AG04450 (cell line): ENCODE data around the gene SCP2D1. TPM values are rescaled to one million over a fixed set of nuclear protein-coding genes. Genes with fewer than 3 reads are reported as not detected.

Experiments used
- CTCF ChIA-PET: fragments of 300-600, 350-600 bp; formaldehyde crosslinking; extraction: SDS; loops from one replicate; lab custom pipeline; 2022; ENCODE audit warnings: antibody characterized with exemption, inconsistent platforms; lab: Charles Lee
- POLR2A ChIA-PET: fragments of 350-600 bp; formaldehyde crosslinking; extraction: SDS; loops from one replicate; lab custom pipeline; 2021; ENCODE audit warnings: antibody characterized with exemption, inconsistent platforms; lab: Yijun Ruan, JAX
- DNase-seq: peaks from one replicate; pipeline ENCODE4 v3.0.0-alpha.2; 2011; ENCODE audit warnings: low read depth, low spot score
- H3K27ac ChIP-seq: one replicate; pipeline ENCODE4 v1.5.1; 2012; ENCODE audit warnings: low read depth, low read length, control low read depth
- H3K27me3 ChIP-seq: one replicate; pipeline ENCODE4 v1.6.0; 2012; ENCODE audit warnings: low read length; ENCODE audit not compliant: control insufficient read depth, insufficient read depth
- H3K4me3 ChIP-seq: 2 replicates; pipeline ENCODE4 v1.5.1; 2011; ENCODE audit warnings: mild to moderate bottlenecking, low read depth, low read length, control low read depth
- H3K9me3 ChIP-seq: 2 replicates; pipeline ENCODE4 v1.5.1; 2012; ENCODE audit warnings: low read length; ENCODE audit not compliant: control insufficient read depth, insufficient read depth
- CTCF ChIP-seq: IDR thresholded peaks from 2 replicates; pipeline ENCODE4 v1.5.1; 2011; ENCODE audit warnings: low read depth, low read length, control low read depth, inconsistent platforms
- polyA plus RNA-seq: library from polyadenylated mRNA; depleted of rRNA; stranded (reverse); fragments of >200 nt; gene quantifications from 2 replicates; pipeline ENCODE4 v1.2.3, GENCODE V29; 2011; rRNA removed

The SCP2D1 gene
- polyA plus RNA-seq, 1 experiment = not detected

GRCh38 chr20:18857640-18858039 lies 44.1 kb downstream of the SCP2D1 start:
- POLR2A ChIA-PET = no interaction called here

GRCh38 chr20:18858816-18859215 lies 45.2 kb downstream of the SCP2D1 start:
- no peak for DNase-seq
- CTCF ChIA-PET = no interaction called here
- no peaks in the 10 kb centered on the region for H3K27me3 ChIP-seq
- POLR2A ChIA-PET = no interaction called here
- H3K27ac ChIP-seq = no peak overlapping the region
- H3K4me3 ChIP-seq = no peak overlapping the region
- no peak for TF ChIP-seq CTCF
- peaks cover 5% of the 10 kb centered on the region; the same call in 1 of the 2 replicates for H3K9me3 ChIP-seq

More at GRCh38 chr20:18857640-18858039, 44.1 kb downstream of the SCP2D1 start:
- H3K27me3 ChIP-seq = no peaks in the 10 kb centered on the region
- TF ChIP-seq CTCF = no peak
- H3K4me3 ChIP-seq = no peak overlapping the region
- H3K9me3 ChIP-seq = peaks cover 5% of the 10 kb centered on the region; the same call in 1 of the 2 replicates
- H3K27ac ChIP-seq = no peak overlapping the region
- CTCF ChIA-PET = no interaction called here
- no peak for DNase-seq

Other genes with a start within 250 kb of the SCP2D1 start
- 113 and 138 TPM in 2 replicates for gene SMIM26, start 246.4 kb upstream of the SCP2D1 start, polyA plus RNA-seq
- gene DTD1, start 225.7 kb upstream of the SCP2D1 start, polyA plus RNA-seq = 50.0 and 52.1 TPM in 2 replicates